Activated naive CD8-positive, alpha-beta T cell treated with anti-CD3 and anti-CD28 coated beads for 36 hours (primary cell): ENCODE results near the gene CCDC106. TPM values are rescaled to one million over a fixed set of nuclear protein-coding genes. Genes with fewer than 3 reads are reported as not detected.

Source experiments
- DNase-seq: peaks from one replicate; pipeline ENCODE4 v3.0.0; 2021
- H3K27ac Mint-ChIP-seq: one replicate; pipeline ENCODE4 v1.8.0; 2022; ENCODE audit warnings: mild to moderate bottlenecking, moderate library complexity, mixed read lengths
- H3K27me3 Mint-ChIP-seq: one replicate; pipeline ENCODE4 v1.8.0; 2022; ENCODE audit warnings: mild to moderate bottlenecking, mixed read lengths
- H3K36me3 Mint-ChIP-seq: one replicate; pipeline ENCODE4 v1.8.0; 2021; ENCODE audit warnings: mild to moderate bottlenecking, mixed read lengths
- H3K4me1 Mint-ChIP-seq: one replicate; pipeline ENCODE4 v1.8.0; 2021; ENCODE audit warnings: mixed read lengths
- H3K4me3 Mint-ChIP-seq: one replicate; pipeline ENCODE4 v1.8.0; 2022; ENCODE audit warnings: mild to moderate bottlenecking, moderate library complexity, mixed read lengths
- H3K9me3 Mint-ChIP-seq: one replicate; pipeline ENCODE4 v1.8.0; 2022; ENCODE audit warnings: mixed read lengths
- total RNA-seq, 2 experiments: library from RNA; stranded (reverse); gene quantifications; one replicate each; pipeline ENCODE4 v1.2.3, GENCODE V29; 2021

The CCDC106 gene
- total RNA-seq, 2 experiments from 2014 or later = 10.9 to 12.0 TPM

DNA sequence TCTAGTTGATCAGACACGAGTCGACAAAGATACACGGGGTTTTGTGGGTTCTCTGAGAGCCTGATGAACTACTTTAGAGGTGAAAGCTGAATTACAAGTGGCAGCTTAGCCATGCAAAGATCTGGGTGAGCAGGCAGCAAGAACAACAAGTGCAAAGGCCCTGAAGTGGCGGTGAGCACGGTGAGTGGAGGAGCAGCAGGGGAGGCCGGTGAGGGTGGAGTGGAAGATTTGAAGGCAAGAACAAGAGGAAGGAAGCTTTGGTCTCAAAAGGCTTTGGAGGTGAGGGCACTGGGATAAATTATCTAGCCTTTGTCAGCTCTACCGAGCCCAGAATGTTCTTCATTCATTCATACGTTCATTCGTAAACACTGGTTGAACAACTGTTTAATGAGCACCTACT is 41.2 kb upstream of the CCDC106 start:
- Mint-ChIP-seq H3K36me3 (peaks cover 27% of the 10 kb centered on the region), H3K4me3 (peak overlapping the region; percentile 92), H3K27ac (peak overlapping the region; percentile 92), H3K4me1 (peaks cover 50% of the 10 kb centered on the region), H3K27me3 (no peaks in the 10 kb centered on the region), H3K9me3 (no peaks in the 10 kb centered on the region)
- no peak for DNase-seq

DNA sequence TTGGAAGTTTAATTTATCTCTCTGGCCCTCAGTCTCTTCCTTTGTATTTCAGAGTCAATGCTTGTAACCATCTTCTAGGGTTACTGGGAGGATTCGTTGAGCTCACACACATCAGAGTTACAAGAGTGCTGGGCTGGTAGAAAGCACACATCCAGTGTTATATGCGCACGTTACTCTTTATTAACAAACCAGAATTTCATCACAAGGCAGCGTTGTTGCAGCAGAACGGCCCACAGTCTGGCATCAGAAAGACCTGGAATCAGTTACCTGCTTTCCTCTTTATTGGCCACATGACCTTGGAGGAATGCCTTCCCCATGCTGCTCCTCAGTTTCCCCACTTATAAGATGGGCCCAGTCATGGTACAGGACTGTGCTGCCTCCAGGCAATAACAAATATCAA is 38.7 kb upstream of the CCDC106 start:
- Mint-ChIP-seq H3K27me3 (no peaks in the 10 kb centered on the region), H3K4me3 (no peak overlapping the region), H3K9me3 (no peaks in the 10 kb centered on the region), H3K4me1 (peaks cover 46% of the 10 kb centered on the region), H3K27ac (peak overlapping the region; percentile 17), H3K36me3 (peaks cover 25% of the 10 kb centered on the region)
- no peak for DNase-seq

DNA sequence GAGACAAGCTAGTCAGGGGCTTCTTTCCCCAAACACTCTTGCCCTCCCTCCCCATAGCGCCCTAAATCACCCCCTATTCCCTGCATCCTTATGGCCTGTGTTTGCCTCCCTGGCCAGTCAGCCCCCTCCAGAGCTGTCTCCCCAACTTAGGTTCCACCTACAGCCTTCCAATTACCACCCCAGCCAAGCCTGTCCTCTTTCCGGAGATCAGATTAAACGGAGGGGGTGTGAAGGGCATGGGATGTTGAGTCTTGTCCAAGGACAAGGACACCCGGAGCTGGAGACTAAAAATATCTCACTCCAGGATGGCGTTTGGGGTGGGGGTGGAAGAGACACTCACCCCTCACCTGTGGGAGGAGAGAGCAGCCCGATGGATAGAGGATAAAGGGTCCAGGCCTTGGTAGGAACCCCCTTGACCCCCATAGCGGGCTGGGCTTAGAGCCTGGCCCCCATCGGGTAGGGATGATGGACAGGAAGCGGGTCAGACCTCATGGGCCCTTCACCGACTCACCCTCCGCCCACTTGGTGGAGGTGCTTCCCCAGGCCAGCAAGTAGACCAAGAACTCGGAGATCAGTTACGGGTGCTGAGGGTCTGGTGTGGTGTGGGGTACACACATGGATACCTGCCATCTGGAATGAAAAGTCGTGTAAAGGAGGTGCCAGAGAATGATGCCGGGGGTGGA is 36.6 kb upstream of the CCDC106 start:
- peaks cover 36% of the 10 kb centered on the region for H3K4me1 Mint-ChIP-seq
- no peaks in the 10 kb centered on the region for H3K9me3 Mint-ChIP-seq
- H3K36me3 Mint-ChIP-seq = peaks cover 24% of the 10 kb centered on the region
- no peaks in the 10 kb centered on the region for H3K27me3 Mint-ChIP-seq
- DNase-seq = no peak
- no peak overlapping the region for H3K4me3 Mint-ChIP-seq
- H3K27ac Mint-ChIP-seq = no peak overlapping the region

DNA sequence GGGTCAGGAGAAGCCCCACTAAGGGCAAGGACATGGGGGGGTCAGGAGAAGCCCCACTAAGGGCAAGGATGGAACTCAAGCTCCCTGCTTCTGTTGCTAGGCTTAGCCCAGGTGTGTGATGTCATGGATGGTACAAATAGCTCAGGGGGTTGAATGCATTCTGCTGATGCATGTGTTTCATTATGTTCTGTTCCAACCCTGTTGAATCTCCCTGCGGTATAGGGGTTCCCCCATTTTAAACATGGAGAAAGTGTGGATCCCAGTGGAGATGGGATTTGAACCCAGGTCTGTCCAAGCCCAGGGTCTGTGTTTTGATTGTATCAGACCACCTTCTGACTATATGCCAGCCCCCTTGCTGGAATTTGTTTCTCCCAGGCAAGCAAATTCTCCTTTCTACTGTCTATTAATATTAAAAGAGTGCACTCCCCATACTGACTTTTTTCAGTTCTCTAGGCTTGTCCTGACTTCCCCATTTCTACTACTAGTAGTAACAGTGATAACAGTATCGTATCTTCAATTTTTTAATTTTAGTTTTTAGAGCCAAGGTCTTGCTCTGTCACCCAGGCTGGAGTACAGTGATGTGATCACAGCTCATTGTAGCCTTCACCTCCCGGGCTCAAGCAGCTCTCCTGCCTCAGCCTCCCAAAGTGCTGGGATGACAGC is 35.9 kb upstream of the CCDC106 start:
- H3K9me3 Mint-ChIP-seq = no peaks in the 10 kb centered on the region
- no peaks in the 10 kb centered on the region for H3K27me3 Mint-ChIP-seq
- peaks cover 29% of the 10 kb centered on the region for H3K4me1 Mint-ChIP-seq
- no peak for DNase-seq
- H3K4me3 Mint-ChIP-seq = no peak overlapping the region
- H3K36me3 Mint-ChIP-seq = peaks cover 24% of the 10 kb centered on the region
- no peak overlapping the region for H3K27ac Mint-ChIP-seq

DNA sequence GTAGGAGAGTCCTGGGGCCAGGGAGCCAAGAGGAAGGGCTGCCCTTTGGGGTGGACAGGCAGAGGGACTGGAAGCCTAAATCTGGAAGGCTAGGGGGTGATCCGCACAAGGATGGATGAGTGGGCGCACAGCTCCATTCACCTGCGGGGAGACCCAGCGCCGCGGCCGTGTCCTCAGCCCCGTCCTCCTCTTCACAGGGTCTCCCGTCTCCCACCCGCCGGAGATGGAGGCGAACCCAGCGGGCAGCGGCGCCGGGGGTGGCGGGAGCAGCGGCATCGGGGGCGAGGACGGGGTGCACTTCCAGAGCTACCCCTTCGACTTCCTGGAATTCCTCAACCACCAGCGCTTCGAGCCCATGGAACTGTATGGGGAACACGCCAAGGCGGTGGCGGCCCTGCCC is 34.6 kb upstream of the CCDC106 start:
- H3K4me3 Mint-ChIP-seq = no peak overlapping the region
- H3K4me1 Mint-ChIP-seq = peaks cover 23% of the 10 kb centered on the region
- no peak for DNase-seq
- peaks cover 20% of the 10 kb centered on the region for H3K36me3 Mint-ChIP-seq
- H3K9me3 Mint-ChIP-seq = no peaks in the 10 kb centered on the region
- H3K27me3 Mint-ChIP-seq = no peaks in the 10 kb centered on the region
- no peak overlapping the region for H3K27ac Mint-ChIP-seq

DNA sequence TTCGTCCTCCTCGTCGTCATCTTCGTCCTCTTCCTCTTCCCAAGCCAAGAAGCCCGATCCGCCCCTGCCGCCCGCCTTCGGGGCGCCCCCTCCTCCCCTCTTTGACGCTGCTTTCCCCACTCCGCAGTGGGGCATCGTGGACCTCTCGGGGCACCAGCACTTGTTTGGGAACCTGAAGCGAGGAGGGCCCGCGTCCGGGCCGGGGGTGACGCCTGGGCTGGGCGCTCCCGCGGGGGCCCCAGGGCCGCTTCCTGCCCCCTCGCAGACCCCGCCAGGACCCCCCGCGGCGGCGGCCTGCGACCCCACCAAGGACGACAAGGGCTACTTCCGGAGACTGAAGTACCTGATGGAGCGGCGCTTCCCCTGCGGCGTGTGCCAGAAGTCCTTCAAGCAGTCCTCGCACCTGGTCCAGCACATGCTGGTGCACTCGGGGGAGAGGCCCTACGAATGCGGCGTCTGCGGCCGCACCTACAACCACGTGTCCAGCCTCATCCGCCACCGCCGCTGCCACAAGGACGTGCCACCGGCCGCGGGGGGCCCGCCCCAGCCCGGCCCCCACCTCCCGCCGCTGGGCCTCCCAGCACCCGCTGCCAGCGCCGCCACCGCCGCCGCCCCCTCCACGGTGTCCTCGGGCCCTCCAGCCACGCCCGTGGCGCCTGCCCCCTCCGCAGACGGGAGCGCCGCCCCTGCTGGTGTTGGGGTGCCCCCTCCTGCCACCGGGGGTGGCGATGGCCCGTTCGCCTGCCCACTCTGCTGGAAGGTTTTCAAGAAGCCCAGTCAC is 33.9 kb upstream of the CCDC106 start:
- H3K4me3 Mint-ChIP-seq = no peak overlapping the region
- H3K9me3 Mint-ChIP-seq = no peaks in the 10 kb centered on the region
- DNase-seq = no peak
- peaks cover 17% of the 10 kb centered on the region for H3K36me3 Mint-ChIP-seq
- H3K4me1 Mint-ChIP-seq = peaks cover 19% of the 10 kb centered on the region
- H3K27ac Mint-ChIP-seq = no peak overlapping the region
- H3K27me3 Mint-ChIP-seq = no peaks in the 10 kb centered on the region

DNA sequence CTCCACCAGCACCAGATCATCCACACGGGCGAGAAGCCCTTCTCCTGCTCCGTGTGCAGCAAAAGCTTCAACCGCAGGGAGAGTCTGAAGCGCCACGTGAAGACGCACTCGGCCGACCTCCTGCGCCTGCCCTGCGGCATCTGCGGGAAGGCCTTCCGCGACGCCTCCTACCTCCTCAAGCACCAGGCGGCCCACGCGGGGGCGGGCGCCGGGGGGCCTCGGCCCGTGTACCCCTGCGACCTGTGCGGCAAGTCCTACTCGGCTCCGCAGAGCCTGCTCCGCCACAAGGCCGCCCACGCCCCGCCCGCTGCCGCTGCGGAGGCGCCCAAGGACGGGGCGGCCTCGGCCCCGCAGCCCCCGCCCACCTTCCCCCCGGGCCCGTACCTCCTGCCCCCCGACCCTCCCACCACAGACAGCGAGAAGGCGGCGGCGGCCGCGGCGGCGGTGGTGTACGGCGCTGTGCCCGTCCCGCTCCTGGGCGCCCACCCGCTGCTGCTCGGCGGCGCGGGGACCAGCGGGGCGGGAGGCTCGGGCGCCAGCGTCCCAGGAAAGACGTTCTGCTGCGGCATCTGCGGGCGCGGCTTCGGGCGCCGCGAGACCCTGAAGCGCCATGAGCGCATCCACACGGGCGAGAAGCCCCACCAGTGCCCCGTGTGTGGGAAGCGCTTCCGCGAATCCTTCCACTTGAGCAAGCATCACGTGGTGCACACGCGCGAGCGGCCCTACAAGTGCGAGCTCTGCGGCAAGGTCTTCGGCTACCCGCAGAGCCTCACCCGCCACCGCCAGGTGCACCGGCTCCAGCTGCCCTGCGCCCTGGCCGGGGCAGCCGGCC is 33.1 kb upstream of the CCDC106 start:
- Mint-ChIP-seq H3K9me3 (no peaks in the 10 kb centered on the region), H3K4me1 (peaks cover 22% of the 10 kb centered on the region), H3K4me3 (no peak overlapping the region), H3K27ac (no peak overlapping the region), H3K27me3 (no peaks in the 10 kb centered on the region), H3K36me3 (peaks cover 15% of the 10 kb centered on the region)
- no peak for DNase-seq

DNA sequence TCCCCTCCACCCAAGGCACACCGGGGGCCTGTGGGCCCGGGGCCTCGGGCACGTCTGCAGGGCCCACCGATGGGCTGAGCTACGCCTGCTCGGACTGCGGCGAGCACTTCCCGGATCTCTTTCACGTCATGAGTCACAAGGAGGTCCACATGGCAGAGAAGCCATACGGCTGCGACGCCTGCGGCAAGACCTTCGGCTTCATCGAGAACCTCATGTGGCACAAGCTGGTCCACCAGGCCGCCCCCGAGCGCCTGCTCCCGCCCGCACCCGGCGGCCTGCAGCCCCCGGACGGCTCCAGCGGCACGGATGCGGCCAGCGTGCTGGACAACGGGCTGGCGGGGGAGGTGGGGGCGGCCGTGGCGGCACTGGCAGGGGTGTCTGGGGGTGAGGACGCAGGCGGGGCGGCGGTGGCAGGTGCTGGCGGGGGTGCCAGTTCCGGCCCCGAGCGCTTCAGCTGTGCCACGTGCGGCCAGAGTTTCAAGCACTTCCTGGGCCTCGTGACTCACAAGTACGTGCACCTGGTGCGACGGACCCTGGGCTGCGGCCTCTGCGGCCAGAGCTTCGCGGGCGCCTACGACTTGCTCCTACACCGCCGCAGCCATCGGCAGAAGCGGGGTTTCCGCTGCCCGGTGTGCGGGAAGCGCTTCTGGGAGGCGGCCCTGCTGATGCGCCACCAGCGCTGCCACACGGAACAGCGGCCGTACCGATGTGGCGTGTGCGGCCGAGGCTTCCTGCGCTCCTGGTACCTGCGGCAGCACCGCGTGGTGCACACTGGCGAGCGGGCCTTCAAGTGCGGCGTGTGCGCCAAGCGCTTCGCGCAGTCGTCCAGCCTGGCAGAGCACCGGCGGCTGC is 32.2 kb upstream of the CCDC106 start:
- H3K4me3 Mint-ChIP-seq = no peak overlapping the region
- no peaks in the 10 kb centered on the region for H3K9me3 Mint-ChIP-seq
- peaks cover 25% of the 10 kb centered on the region for H3K4me1 Mint-ChIP-seq
- no peaks in the 10 kb centered on the region for H3K27me3 Mint-ChIP-seq
- H3K36me3 Mint-ChIP-seq = peaks cover 20% of the 10 kb centered on the region
- no peak overlapping the region for H3K27ac Mint-ChIP-seq
- DNase-seq = no peak

DNA sequence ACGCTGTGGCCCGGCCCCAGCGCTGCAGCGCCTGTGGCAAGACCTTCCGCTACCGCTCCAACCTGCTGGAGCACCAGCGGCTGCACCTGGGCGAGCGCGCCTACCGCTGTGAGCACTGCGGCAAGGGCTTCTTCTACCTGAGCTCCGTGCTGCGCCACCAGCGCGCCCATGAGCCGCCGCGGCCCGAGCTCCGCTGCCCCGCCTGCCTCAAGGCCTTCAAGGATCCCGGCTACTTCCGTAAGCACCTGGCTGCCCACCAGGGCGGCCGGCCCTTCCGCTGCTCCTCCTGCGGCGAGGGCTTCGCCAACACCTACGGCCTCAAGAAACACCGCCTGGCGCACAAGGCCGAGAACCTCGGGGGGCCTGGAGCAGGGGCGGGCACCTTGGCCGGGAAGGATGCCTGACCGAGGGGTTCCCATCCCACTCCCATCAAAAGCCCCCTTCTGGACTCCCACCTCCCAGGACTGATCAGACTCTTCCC is 31.6 kb upstream of the CCDC106 start:
- no peak overlapping the region for H3K27ac Mint-ChIP-seq
- H3K4me3 Mint-ChIP-seq = no peak overlapping the region
- DNase-seq = no peak
- no peaks in the 10 kb centered on the region for H3K27me3 Mint-ChIP-seq
- no peaks in the 10 kb centered on the region for H3K9me3 Mint-ChIP-seq
- H3K4me1 Mint-ChIP-seq = peaks cover 23% of the 10 kb centered on the region
- H3K36me3 Mint-ChIP-seq = peaks cover 23% of the 10 kb centered on the region

DNA sequence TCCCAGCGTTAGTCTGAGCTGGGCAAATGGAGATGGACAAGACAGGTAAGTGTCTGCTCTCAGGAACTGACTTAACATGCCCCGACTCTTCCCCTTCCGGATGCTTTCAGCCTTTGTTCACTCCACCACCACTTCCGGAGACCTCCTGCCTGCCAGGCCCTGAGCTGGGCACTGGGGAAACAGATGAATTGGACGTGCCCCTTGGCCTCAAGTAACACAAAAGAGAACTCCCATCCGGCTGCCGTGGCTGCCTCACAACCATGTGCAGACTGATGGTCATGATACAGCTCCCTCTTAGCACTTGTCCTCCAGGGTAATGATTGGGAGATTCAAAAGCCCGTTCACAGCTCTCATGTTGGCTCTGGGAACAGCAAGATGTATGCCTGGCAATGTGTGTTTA is 30.6 kb upstream of the CCDC106 start:
- Mint-ChIP-seq H3K4me1 (peaks cover 20% of the 10 kb centered on the region), H3K27ac (no peak overlapping the region)

DNA sequence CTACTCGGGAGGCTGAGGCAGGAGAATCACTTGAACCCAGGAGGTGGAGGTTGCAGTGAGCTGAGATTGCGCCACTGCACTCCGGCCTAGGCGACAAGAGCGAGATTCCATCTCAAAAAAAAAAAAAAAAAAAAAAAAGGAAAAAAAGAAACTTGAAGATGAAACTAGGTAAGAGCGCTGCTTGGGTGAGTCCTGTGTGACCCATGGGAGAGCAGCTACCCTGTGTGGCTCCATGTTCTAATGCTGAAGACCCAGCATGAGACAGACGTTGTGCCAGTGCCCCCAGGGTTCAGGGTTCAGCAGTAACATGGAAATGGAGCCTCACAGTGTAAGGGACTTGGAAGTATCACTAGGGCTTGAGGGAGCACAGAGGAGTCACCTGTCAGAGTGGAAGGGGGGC is 29.6 kb upstream of the CCDC106 start:
- DNase-seq = no peak
- peaks cover 20% of the 10 kb centered on the region for H3K36me3 Mint-ChIP-seq
- peak overlapping the region; percentile 50 for H3K27ac Mint-ChIP-seq
- H3K9me3 Mint-ChIP-seq = no peaks in the 10 kb centered on the region
- H3K4me1 Mint-ChIP-seq = peaks cover 23% of the 10 kb centered on the region
- no peak overlapping the region for H3K4me3 Mint-ChIP-seq
- no peaks in the 10 kb centered on the region for H3K27me3 Mint-ChIP-seq

More for the DNA sequence above, 30.6 kb upstream of the CCDC106 start:
- no peak for DNase-seq
- no peaks in the 10 kb centered on the region for H3K27me3 Mint-ChIP-seq
- no peak overlapping the region for H3K4me3 Mint-ChIP-seq
- H3K36me3 Mint-ChIP-seq = peaks cover 23% of the 10 kb centered on the region
- no peaks in the 10 kb centered on the region for H3K9me3 Mint-ChIP-seq

DNA sequence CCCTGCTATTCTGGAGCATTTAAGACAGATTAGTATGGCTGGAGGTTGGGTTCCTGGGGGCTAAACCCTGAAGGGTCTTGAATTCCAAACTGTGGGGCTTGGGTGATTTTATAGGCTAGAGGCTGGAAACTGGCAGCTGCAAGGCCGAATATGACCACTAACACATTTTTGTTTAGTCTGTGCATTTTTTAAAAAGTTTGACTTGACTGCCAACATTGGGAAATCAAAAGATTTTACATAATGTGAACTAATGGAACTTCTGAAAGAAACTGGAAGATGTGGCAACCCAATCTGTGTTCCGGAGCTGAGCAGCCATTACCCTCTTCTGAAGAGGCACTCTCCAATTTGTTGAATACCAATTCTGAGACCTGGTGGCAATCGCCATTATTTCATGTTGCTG is 28.7 kb upstream of the CCDC106 start:
- Mint-ChIP-seq H3K27ac (no peak overlapping the region), H3K36me3 (peaks cover 22% of the 10 kb centered on the region), H3K4me3 (no peak overlapping the region), H3K9me3 (no peaks in the 10 kb centered on the region), H3K27me3 (no peaks in the 10 kb centered on the region), H3K4me1 (peaks cover 30% of the 10 kb centered on the region)
- no peak for DNase-seq

DNA sequence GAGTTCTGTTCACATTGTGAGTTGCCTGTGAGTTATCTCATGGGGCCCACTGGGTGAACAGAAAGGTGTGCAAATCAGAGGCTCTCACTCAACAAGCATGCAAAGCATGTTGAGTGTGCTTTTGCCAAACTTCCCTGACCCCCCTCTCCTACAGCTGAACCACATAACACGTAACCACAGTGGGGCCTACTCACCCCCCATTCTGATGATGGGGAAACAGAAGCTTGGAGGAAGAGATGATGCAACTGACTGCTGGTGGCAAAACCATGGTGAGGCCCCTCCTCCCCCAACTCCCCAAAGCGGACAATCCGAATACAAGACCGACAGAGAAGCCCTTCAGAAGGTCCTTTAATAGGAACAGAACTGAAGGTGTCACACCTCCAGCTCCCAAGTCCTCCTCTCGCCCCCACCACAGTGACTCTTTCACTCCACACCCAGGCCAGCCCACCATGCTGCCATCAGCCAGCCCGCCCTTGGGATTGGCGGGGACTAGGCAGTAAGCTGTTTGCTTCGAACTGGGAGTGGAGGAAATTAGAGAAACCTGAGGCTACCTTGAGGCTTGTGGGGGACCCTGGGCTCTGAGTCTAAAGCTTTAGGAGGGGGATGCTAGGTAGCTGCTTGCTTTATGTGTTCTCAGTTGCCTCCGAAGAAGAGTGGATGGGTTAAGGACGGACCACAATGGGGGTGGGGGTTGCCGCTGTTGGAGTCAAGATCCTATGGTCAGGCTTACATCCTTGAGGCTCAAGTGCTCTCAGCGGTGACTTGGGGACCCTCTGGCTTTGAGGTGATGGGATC is 27.4 kb upstream of the CCDC106 start:
- DNase-seq = peak; percentile 61
- Mint-ChIP-seq H3K4me1 (peaks cover 37% of the 10 kb centered on the region), H3K27ac (peak overlapping the region; percentile 78), H3K4me3 (peak overlapping the region; percentile 35), H3K36me3 (peaks cover 21% of the 10 kb centered on the region), H3K27me3 (no peaks in the 10 kb centered on the region), H3K9me3 (no peaks in the 10 kb centered on the region)
